C1 segment of cervical spinal cord (tissue), 14 donors: ENCODE data around the gene RPIA.
"Not testable (repeated sequence)": the region's sequence is repeated elsewhere in the genome, so short reads cannot be mapped to it uniquely, and the experiment has no call there.

Experiments used
- DNase-seq, 14 donors: peaks; one replicate each; lab custom pipeline; 2025; lab: John Stamatoyannopoulos, UW

The RPIA gene

DNA sequence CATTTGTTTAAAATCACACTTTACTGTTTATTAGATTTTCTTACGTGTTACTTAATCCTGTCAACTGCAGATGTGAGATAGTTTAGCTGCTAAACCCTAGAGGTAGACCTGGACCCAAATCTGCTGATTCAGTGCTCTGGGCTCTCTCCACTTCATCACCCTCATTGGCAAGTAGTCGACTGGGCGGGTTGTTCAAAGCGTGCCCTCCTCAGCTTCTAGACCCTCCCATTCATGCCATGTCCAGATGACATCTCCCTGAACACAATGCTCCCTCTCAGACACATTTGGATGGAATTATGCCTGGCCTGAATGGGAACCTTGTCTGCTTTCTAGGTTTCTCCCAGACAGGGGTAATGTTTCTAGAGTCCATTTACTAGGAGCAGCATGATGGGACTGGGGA lies 43.7 kb downstream of the RPIA start:
- DNase-seq = peak in 9 of 14 donors; percentile 2 to 47 (median 24)

DNA sequence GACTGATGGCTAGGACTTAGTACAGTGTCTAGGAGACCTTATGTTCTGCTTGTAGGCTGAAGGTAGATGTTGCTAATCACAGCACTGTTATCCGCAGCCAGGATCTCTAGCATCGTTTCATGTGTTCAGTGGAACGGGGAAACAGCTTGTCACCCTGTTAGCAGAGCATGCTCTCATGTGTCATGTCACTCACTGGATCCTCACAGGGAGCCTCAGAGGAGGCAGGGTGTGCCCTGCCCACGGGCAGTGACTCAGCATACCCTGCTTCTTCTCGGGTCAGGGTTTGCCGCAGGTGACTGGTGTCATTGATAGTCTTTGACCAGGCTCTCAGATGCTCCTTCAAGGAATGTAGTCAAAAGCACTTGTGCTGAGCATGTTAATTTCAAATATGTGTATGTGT lies 44.4 kb downstream of the RPIA start:
- DNase-seq = no peak

DNA sequence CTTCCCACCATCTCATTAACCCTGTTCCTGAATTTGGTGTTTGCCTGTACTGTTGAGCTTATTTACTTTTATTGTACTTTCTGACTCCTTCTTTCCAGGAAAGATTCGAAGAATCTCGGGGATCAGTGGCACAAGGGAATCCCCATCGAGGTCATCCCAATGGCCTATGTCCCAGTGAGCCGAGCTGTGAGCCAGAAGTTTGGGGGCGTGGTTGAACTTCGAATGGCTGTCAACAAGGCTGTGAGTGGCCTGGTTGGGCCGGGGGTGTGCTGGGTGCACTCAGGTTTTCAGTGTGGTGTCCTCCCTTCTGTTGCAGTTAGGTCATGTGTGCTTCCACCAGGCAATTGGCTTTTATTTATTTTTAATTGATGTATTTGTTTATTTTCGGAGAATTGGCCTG lies 45.0 kb downstream of the RPIA start:
- no peak for DNase-seq

- DNase-seq = no peak
These were observed 45.9 kb downstream of the RPIA start for GRCh38 chr2:88737385-88737784.

GRCh38 chr2:88738271-88738670 lies 46.8 kb downstream of the RPIA start:
- DNase-seq = no peak

DNA sequence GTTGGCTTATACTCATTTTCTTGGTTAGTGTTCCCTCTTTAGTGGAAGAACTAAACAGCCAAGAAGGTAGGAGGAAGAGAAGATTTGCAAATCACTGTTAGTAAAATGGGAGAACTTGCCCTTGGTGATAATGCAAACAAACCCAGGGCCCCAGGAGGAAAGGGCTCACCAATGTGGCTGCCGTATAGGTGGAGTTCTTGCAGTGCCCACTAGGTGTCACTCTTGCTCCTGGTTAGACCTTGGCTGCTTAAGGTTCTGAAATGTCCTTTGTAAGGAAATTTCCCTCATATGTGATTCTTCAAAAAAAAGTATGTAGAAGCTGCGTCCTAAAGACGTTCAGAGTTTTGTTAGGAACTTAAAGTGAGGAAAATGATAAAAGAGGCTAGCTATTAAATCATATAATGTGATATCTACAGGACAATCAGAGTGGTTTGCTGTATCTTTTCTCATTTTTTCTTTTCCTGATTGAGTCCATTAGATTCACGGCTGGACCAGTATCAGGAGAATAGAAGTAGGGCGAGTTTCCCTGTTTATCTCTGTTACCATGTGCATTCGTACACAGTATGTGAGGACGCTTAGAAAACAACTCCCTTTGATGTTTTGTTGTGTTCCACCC lies 48.6 kb downstream of the RPIA start:
- peak in 9 of 14 donors; percentile 0 to 46 (median 19) for DNase-seq

GRCh38 chr2:88746929-88747490 lies 55.5 kb downstream of the RPIA start:
- DNase-seq = no peak

DNA sequence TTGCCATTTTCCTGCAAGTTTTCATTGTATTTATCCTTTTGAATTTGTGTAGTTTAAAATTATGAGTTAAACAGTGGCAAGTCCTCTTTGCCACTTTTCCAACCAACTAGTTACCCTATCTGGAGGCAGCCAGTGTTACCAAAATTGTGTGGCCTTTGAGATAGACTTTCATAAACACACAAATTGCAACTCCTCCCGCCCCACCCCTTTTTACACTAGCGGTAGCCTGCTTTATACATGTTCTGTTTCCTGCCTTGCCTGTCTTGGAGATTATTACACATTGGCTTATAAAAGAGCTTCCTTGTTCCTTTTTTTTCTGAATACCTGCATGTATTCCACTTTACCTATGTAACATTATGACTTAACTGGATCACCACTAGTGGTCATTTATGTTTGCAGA lies 56.5 kb downstream of the RPIA start:
- DNase-seq = no peak

GRCh38 chr2:88751768-88752167 lies 60.3 kb downstream of the RPIA start:
- DNase-seq = no peak

GRCh38 chr2:88753833-88754584 lies 62.5 kb downstream of the RPIA start:
- no peak for DNase-seq

- no peak for DNase-seq
These were observed 63.3 kb downstream of the RPIA start for GRCh38 chr2:88754585-88755320.

DNA sequence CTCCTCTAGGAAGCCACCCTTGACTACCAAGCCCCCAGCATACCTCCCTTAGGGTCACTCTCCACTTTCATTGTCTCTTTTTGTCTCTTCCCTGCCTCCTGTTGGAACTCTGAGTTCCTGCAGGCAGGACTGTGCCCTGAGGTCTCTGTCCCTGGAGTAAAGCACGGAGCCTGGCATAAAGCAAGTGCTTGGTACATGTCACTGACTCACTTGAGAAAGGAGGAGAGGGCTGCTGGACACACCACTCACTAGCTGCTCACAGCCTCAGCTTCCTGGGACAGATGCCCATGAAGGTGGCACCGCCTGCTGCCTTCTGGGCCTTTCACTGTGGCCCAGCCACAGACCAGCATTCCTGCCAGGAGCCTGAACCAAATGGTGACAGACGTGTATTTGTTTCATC lies 64.4 kb downstream of the RPIA start:
- DNase-seq = no peak

GRCh38 chr2:88757025-88757424 lies 65.6 kb downstream of the RPIA start:
- no peak for DNase-seq

DNA sequence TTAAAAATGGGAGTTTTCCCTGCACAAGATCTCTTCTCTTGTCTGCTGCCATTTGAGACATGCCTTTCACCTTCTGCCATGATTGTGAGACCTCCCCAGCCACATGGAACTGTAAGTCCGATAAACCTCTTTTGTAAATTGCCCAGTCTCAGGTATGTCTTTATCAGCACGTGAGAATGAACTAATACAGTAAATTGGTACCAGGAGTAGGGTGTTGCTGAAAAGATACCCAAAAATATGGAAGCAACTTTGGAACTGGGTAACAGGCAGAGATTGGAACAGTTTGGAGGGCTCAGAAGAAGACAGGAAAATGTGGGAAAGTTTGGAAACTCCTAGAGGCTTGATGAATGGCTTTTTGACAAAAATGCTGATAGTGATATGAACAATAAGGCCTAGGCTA lies 67.2 kb downstream of the RPIA start:
- DNase-seq = not testable (repeated sequence)

DNA sequence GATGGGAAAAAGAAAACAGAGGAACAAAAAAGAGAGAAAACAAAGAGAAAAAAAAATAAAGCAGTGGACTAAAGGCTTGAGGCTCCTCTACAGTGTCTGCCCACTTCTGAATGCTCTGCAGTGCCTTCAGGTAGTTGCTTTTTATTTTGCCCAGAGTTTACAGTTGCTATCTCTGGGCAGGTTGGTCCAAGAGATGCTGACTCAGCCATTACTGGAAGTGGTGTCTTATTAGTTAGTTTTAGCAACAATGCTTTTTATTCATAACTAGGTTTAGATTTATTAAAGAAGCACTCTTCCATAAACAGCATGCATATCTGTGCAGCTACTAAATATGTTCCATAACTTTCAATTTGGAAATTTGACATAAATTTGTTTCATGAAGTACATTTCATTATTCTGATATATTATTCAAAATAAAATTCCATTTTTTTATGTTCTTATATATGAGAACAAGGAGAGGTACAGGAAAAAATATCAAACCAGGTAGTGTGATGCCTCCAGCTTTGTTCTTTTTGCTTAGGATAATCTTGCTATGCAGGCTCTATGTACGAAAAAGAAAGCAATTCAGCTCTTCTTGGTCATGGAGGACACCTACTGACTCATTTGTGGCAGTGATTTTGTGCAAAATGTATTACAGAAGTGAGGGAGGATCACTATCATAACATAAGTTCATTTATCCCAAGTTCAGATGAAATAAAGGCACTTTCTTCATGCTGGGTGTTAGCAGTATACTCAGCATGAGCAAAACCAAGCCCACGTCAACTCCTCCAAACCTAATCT lies 69.5 kb downstream of the RPIA start:
- no peak for DNase-seq

- DNase-seq = no peak
These were observed 72.8 kb downstream of the RPIA start for GRCh38 chr2:88764141-88764849.

- no peak for DNase-seq
These were observed 73.3 kb downstream of the RPIA start for GRCh38 chr2:88764850-88765153.

DNA sequence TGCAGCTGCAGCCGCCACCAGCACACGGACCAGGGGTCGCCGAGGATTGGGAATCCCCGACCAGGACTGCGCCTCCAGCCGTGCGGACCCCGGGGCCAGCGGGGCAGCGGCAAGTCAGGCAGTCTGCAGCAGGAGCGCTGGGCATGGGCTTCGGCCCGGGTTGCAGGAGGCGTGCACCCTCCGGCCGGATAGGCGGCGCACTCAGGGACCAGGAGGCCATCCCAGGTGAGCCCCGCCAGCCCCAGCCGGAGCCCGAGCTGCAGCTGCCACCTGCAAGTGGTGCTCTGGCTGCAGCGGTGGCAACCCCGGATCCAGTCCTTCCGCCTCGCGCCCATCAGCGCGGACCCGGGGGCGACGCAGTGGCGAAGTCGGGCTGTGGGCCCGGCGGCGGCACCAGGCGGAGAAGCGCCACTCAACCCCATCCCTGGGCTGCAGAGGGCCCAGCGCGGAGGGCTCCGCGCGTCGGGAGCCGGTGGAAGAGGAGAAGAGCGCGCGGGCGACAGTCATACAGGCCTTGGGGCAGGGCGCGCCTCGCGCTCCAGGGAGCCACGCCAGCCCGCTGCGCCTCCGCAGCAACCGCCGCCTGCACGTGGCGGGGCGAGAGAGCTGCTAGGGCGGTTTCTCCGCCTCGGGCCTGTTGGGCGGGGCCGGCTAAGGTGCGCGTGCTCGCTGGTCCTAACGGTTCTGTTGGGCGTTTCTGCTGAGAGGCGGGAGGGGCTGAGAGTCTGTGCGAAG lies 73.8 kb downstream of the RPIA start:
- DNase-seq = peak in 1 of 14 donors; percentile 1

GRCh38 chr2:88765889-88766481 lies 74.5 kb downstream of the RPIA start:
- DNase-seq = not testable (repeated sequence)

- DNase-seq = no peak
These were observed 78.5 kb downstream of the RPIA start for GRCh38 chr2:88770016-88770415.
